Kidney epithelial cell (primary cell): ENCODE results near the gene C10orf95. TPM values are rescaled to one million over a fixed set of nuclear protein-coding genes. Genes with fewer than 3 reads are reported as not detected.

Experiments used
- DNase-seq: peaks from one replicate; pipeline ENCODE4 v3.0.0-alpha.2; 2010; ENCODE audit warnings: low read depth
- H3K27me3 ChIP-seq: 2 replicates; pipeline ENCODE4 v1.6.0; 2011; ENCODE audit warnings: low read length; ENCODE audit not compliant: control insufficient read depth, insufficient read depth
- H3K36me3 ChIP-seq: 2 replicates; pipeline ENCODE4 v1.5.1; 2011; ENCODE audit warnings: low read length; ENCODE audit not compliant: control insufficient read depth, insufficient read depth
- H3K4me3 ChIP-seq: 2 replicates; pipeline ENCODE4 v1.5.1; 2011; ENCODE audit warnings: low read depth, mild to moderate bottlenecking, control low read depth, low read length
- CTCF ChIP-seq: IDR thresholded peaks from 2 replicates; pipeline ENCODE4 v1.5.1; 2011; ENCODE audit warnings: mild to moderate bottlenecking, moderate library complexity, low read length, control low read depth, inconsistent platforms; ENCODE audit not compliant: insufficient read depth, poor library complexity, severe bottlenecking
- total RNA-seq: library from RNA; depleted of rRNA; stranded (reverse); fragments of >200 nt; gene quantifications from 2 replicates; pipeline ENCODE4 v1.2.3, GENCODE V29; 2015

C10orf95 gene
- total RNA-seq, 1 donor from 2014 or later = 3.2 TPM

DNA sequence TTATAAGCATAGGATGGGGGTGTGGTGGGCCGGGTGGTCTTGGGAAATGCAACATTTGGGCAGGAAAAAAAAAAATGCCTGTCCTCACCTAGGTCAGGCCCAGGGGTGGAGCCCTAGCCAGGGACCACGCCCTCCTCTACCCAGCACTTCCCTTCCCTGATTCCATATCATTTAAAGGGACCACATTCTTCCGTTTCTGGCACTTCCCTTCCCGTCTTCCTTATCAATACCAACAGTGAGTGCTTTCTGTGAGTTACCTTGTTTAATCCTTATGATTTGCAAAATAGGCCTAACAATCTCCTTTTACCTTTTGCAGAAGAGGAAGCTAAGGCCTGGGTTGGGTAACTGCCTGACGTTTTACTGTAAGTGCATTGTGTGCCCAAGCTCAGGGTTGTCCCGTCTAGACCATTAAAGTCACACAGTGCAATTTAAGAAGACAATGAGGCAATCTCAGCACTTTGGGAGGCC is 16.7 kb upstream of the C10orf95 start:
- Histone ChIP-seq H3K36me3 (no peaks in the 10 kb centered on the region), H3K27me3 (no peaks in the 10 kb centered on the region), H3K4me3 (no peak overlapping the region)
- no peak for DNase-seq
- TF ChIP-seq CTCF = no peak

GRCh38 chr10:102467318-102467717 is 16.0 kb upstream of the C10orf95 start:
- no peak for DNase-seq
- TF ChIP-seq CTCF = no peak
- H3K4me3 ChIP-seq = no peak overlapping the region
- H3K27me3 ChIP-seq = no peaks in the 10 kb centered on the region
- H3K36me3 ChIP-seq = no peaks in the 10 kb centered on the region

DNA sequence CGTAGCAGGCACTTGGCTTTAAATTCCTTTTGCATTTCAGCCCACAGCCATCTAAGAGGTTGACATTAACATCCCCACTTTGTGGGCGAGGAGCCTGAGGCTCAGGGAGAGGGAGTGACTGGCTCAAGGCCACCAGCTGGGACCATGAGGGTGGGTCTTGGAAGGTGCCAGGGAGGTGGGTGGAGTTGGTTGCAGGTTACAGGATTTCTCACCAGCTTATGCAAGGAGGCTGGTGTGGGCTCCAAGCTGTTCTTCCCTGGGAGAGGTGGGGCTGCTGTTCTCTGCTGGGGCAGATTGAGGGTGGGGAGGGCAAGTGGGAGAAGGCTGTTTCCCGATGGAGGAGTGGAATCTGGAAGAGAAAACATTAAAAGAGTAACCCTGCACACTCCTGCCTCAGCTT is 14.1 kb upstream of the C10orf95 start:
- DNase-seq = no peak
- no peak overlapping the region for H3K4me3 ChIP-seq
- TF ChIP-seq CTCF = no peak
- H3K36me3 ChIP-seq = no peaks in the 10 kb centered on the region
- H3K27me3 ChIP-seq = no peaks in the 10 kb centered on the region

- H3K27me3 ChIP-seq = no peaks in the 10 kb centered on the region
- TF ChIP-seq CTCF = no peak
- no peaks in the 10 kb centered on the region for H3K36me3 ChIP-seq
- no peak for DNase-seq
- H3K4me3 ChIP-seq = no peak overlapping the region
Measured at GRCh38 chr10:102463983-102464382, 12.6 kb upstream of the C10orf95 start.

GRCh38 chr10:102462512-102463054 is 11.2 kb upstream of the C10orf95 start:
- Histone ChIP-seq H3K36me3 (no peaks in the 10 kb centered on the region), H3K4me3 (no peak overlapping the region), H3K27me3 (no peaks in the 10 kb centered on the region)
- TF ChIP-seq CTCF = no peak
- DNase-seq = no peak
